Measurements from ENCODE around the gene EVI5L.

Gene EVI5L

GRCh38 chr19:7903244-7904073 lies 73.4 kb downstream of the EVI5L start, which contains the start of gene MAP2K7:
MAP2K7 (plus strand) TSS chr19:7903877; CDS start chr19:7903945, 68 bp downstream.
- peak; percentile 100 for DNase-seq

- peak; percentile 60 for DNase-seq
Observed at GRCh38 chr19:7904074-7905020, 74.3 kb downstream of the EVI5L start.

- DNase-seq: no peak
Observed at GRCh38 chr19:7905268-7905667, 75.2 kb downstream of the EVI5L start.

GRCh38 chr19:7905859-7906258 lies 75.8 kb downstream of the EVI5L start:
- DNase-seq: no peak

GRCh38 chr19:7907122-7907521 lies 77.1 kb downstream of the EVI5L start:
- no peak for DNase-seq

- DNase-seq: no peak
Observed at GRCh38 chr19:7907544-7907943, 77.5 kb downstream of the EVI5L start.

GRCh38 chr19:7908078-7908699 lies 78.2 kb downstream of the EVI5L start:
- no peak for DNase-seq

GRCh38 chr19:7908742-7909461 lies 78.9 kb downstream of the EVI5L start:
- no peak for DNase-seq

- DNase-seq: no peak
Observed at GRCh38 chr19:7909471-7910067, 79.6 kb downstream of the EVI5L start.

- no peak for DNase-seq
Observed at GRCh38 chr19:7910321-7911161, 80.5 kb downstream of the EVI5L start.

- no peak for DNase-seq
Observed at GRCh38 chr19:7911508-7912143, 81.6 kb downstream of the EVI5L start.

GRCh38 chr19:7912144-7912696 lies 82.2 kb downstream of the EVI5L start:
- DNase-seq: no peak

- no peak for DNase-seq
Observed at GRCh38 chr19:7912697-7913564, 82.9 kb downstream of the EVI5L start.

GRCh38 chr19:7913652-7914051 lies 83.6 kb downstream of the EVI5L start:
- no peak for DNase-seq

- DNase-seq: no peak
Observed at GRCh38 chr19:7914099-7914498, 84.1 kb downstream of the EVI5L start.

All from activated CD4-positive, alpha-beta T cell treated with anti-CD3 and anti-CD28 coated beads, Interleukin-10, Interleukin-2, amounts not matched to agents 100 ng/mL and 50 ng/mL, durations not matched to agents 16 hours and 8 hours (primary cell).